ENCODE measurements around the gene TAS2R40. TPM values are rescaled to one million over a fixed set of nuclear protein-coding genes. Genes with fewer than 3 reads are reported as not detected.
"Not testable (repeated sequence)": the region's sequence is repeated elsewhere in the genome, so short reads cannot be mapped to it uniquely, and the experiment has no call there.

The TAS2R40 gene
- polyA plus RNA-seq, 3 donors, result 0.54 TPM; not detected in 2

GRCh38 chr7:143176128-143176527 lies 45.7 kb upstream of the TAS2R40 start:
- no CpG with 5 or more reads among the region's 5 CpGs for WGBS (ENCODE audit: insufficient coverage)
- Mint-ChIP-seq H3K4me1 (peaks cover 9% of the 10 kb centered on the region), H3K36me3 (no peaks in the 10 kb centered on the region), H3K9me3 (peaks cover 21 to 33% (median 30%) of the 10 kb centered on the region in 7 donors), H3K27me3 (ENCODE audit: low read depth in 3 of 3) (peaks cover 0 to 1% (median 1%) of the 10 kb centered on the region in 3 donors), H3K27ac (no peak overlapping the region), H3K4me3 (no peak overlapping the region)
- DNase-seq, result no peak
- intact Hi-C loops (cut with micrococcal nuclease), result no loop called here
- Histone ChIP-seq H3K27ac (ENCODE audit: low read depth in 1 of 2, low read length in 2 of 2) (no peak overlapping the region), H3K36me3 (replicated peaks in 1 of 2; ENCODE audit: control insufficient read depth in 1 of 2, insufficient read depth in 2 of 2, low read length in 2 of 2) (no peaks in the 10 kb centered on the region), H3K4me1 (ENCODE audit: control insufficient read depth in 1 of 2, insufficient read depth in 2 of 2, low read length in 2 of 2) (no peaks in the 10 kb centered on the region), H4K20me1 (ENCODE audit: insufficient read depth, low read length) (no peaks in the 10 kb centered on the region), H3K79me2 (ENCODE audit: insufficient read depth, low read length) (no peaks in the 10 kb centered on the region), H3K4me2 (replicated peaks; ENCODE audit: extremely low read depth, low read length, poor library complexity, severe bottlenecking) (no peak overlapping the region), H3K4me3 (replicated peaks in 1 of 3; ENCODE audit: low read depth in 2 of 3, low read length in 3 of 3) (no peak overlapping the region), H2AFZ (ENCODE audit: insufficient read depth, low read depth, low read length, poor library complexity, severe bottlenecking) (no peak overlapping the region), H3K9ac (ENCODE audit: insufficient read depth, low read length, poor library complexity, severe bottlenecking) (no peak overlapping the region), H3K27me3 (ENCODE audit: control insufficient read depth in 2 of 2, insufficient read depth in 2 of 2, low read length in 2 of 2) (no peaks in the 10 kb centered on the region), H3K9me3 (replicated peaks in 1 of 2; ENCODE audit: control insufficient read depth in 1 of 2, insufficient read depth in 1 of 2, low read length in 2 of 2) (peaks cover 21 to 23% of the 10 kb centered on the region in 2 donors)
- TF ChIP-seq CTCF (IDR thresholded peaks at IDR 0.05), result no peak

- Histone ChIP-seq H3K27me3 (ENCODE audit: control insufficient read depth in 2 of 2, insufficient read depth in 2 of 2, low read length in 2 of 2) (no peaks in the 10 kb centered on the region), H3K4me2 (replicated peaks; ENCODE audit: extremely low read depth, low read length, poor library complexity, severe bottlenecking) (no peak overlapping the region), H4K20me1 (ENCODE audit: insufficient read depth, low read length) (no peaks in the 10 kb centered on the region), H3K36me3 (replicated peaks in 1 of 2; ENCODE audit: control insufficient read depth in 1 of 2, insufficient read depth in 2 of 2, low read length in 2 of 2) (no peaks in the 10 kb centered on the region), H3K27ac (ENCODE audit: low read depth in 1 of 2, low read length in 2 of 2) (no peak overlapping the region), H3K4me3 (replicated peaks in 1 of 3; ENCODE audit: low read depth in 2 of 3, low read length in 3 of 3) (no peak overlapping the region), H2AFZ (ENCODE audit: insufficient read depth, low read depth, low read length, poor library complexity, severe bottlenecking) (no peak overlapping the region), H3K9ac (ENCODE audit: insufficient read depth, low read length, poor library complexity, severe bottlenecking) (no peak overlapping the region), H3K79me2 (ENCODE audit: insufficient read depth, low read length) (no peaks in the 10 kb centered on the region), H3K4me1 (ENCODE audit: control insufficient read depth in 1 of 2, insufficient read depth in 2 of 2, low read length in 2 of 2) (no peaks in the 10 kb centered on the region), H3K9me3 (replicated peaks in 1 of 2; ENCODE audit: control insufficient read depth in 1 of 2, insufficient read depth in 1 of 2, low read length in 2 of 2) (peaks cover 21 to 23% of the 10 kb centered on the region in 2 donors)
- Mint-ChIP-seq H3K4me3 (no peak overlapping the region), H3K27me3 (ENCODE audit: low read depth in 3 of 3) (peaks cover 0 to 1% (median 0%) of the 10 kb centered on the region in 3 donors), H3K27ac (no peak overlapping the region), H3K36me3 (no peaks in the 10 kb centered on the region), H3K9me3 (peaks cover 21 to 33% (median 30%) of the 10 kb centered on the region in 7 donors), H3K4me1 (peaks cover 1% of the 10 kb centered on the region)
- intact Hi-C loops (cut with micrococcal nuclease), result no loop called here
- TF ChIP-seq CTCF (IDR thresholded peaks at IDR 0.05), result no peak
- no CpG with 5 or more reads among the region's 2 CpGs for WGBS (ENCODE audit: insufficient coverage)
- DNase-seq, result no peak
These were observed 44.3 kb upstream of the TAS2R40 start for GRCh38 chr7:143177374-143178119.

DNA sequence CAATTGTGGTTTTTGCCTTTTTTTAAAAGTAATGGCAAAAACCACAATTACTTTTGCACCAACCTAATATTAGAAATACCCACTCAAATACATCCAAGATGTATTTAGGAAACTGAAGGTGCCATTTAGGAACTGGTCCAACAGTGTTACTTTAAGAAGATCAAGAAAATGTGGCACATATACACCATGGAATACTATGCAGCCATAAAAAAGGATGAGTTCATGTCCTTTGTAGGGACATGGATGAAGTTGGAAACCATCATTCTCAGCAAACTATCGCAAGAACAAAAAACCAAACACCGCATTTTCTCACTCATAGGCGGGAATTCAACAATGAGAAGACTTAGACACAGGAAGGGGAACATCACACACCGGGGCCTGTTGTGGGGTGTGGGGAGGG lies 41.1 kb upstream of the TAS2R40 start:
- H3K27ac Mint-ChIP-seq; H2AFZ ChIP-seq (ENCODE audit: insufficient read depth, low read depth, low read length, poor library complexity, severe bottlenecking); H3K27me3 Mint-ChIP-seq (ENCODE audit: low read depth in 3 of 3); H3K4me1 Mint-ChIP-seq; H3K79me2 ChIP-seq (ENCODE audit: insufficient read depth, low read length); H3K4me3 Mint-ChIP-seq; H4K20me1 ChIP-seq (ENCODE audit: insufficient read depth, low read length); H3K4me2 ChIP-seq (replicated peaks; ENCODE audit: extremely low read depth, low read length, poor library complexity, severe bottlenecking); intact Hi-C loops (cut with micrococcal nuclease); H3K9ac ChIP-seq (ENCODE audit: insufficient read depth, low read length, poor library complexity, severe bottlenecking); H3K27ac ChIP-seq (ENCODE audit: low read depth in 1 of 2, low read length in 2 of 2); H3K36me3 ChIP-seq (replicated peaks in 1 of 2; ENCODE audit: control insufficient read depth in 1 of 2, insufficient read depth in 2 of 2, low read length in 2 of 2); H3K4me3 ChIP-seq (replicated peaks in 1 of 3; ENCODE audit: low read depth in 2 of 3, low read length in 3 of 3); DNase-seq; H3K27me3 ChIP-seq (ENCODE audit: control insufficient read depth in 2 of 2, insufficient read depth in 2 of 2, low read length in 2 of 2); H3K36me3 Mint-ChIP-seq; H3K4me1 ChIP-seq (ENCODE audit: control insufficient read depth in 1 of 2, insufficient read depth in 2 of 2, low read length in 2 of 2): not testable (repeated sequence)
- peaks cover 21 to 23% of the 10 kb centered on the region in 2 donors for H3K9me3 ChIP-seq (replicated peaks in 1 of 2; ENCODE audit: control insufficient read depth in 1 of 2, insufficient read depth in 1 of 2, low read length in 2 of 2)
- peaks cover 21 to 33% (median 30%) of the 10 kb centered on the region in 7 donors for H3K9me3 Mint-ChIP-seq
- no CpG with 5 or more reads among the region's 4 CpGs for WGBS (ENCODE audit: insufficient coverage)

All from CD14-positive monocyte (primary cell).